HEK293 (cell line): ENCODE results near the gene AKAP8L.

ENCODE experiments used
- BCL11A ChIP-seq: fragments of 450-650 bp; formaldehyde crosslinking; IDR thresholded peaks from 2 replicates; pipeline ENCODE4 v1.5.1; 2016; ENCODE audit warnings: low read depth, missing biosample characterization, missing genetic modification characterization
- HOXA7 ChIP-seq: sonication (generic); formaldehyde crosslinking; IDR thresholded peaks from 2 replicates; pipeline ENCODE4 v1.8.1; 2022; ENCODE audit warnings: missing genetic modification reagents, borderline replicate concordance
- IKZF3 ChIP-seq: fragments of 450-650 bp; IDR thresholded peaks from 2 replicates; pipeline ENCODE4 v1.5.0; 2018; ENCODE audit warnings: missing biosample characterization, mild to moderate bottlenecking, missing genetic modification characterization, moderate library complexity
- MEIS1 ChIP-seq: sonication (generic); formaldehyde crosslinking; IDR thresholded peaks from 2 replicates; pipeline ENCODE4 v1.8.1; 2022; ENCODE audit warnings: missing genetic modification reagents, mild to moderate bottlenecking, borderline replicate concordance
- SP7 ChIP-seq: fragments of 450-650 bp; formaldehyde crosslinking; IDR thresholded peaks from 2 replicates; pipeline ENCODE4 v1.5.1; 2016; ENCODE audit warnings: missing biosample characterization, missing genetic modification characterization
- ZNF354C ChIP-seq: fragments of 450-650 bp; formaldehyde crosslinking; IDR thresholded peaks from 2 replicates; pipeline ENCODE4 v1.5.1; 2016; ENCODE audit warnings: missing biosample characterization, missing genetic modification characterization, low read depth, borderline replicate concordance
- ZNF394 ChIP-seq: fragments of 450-650 bp; formaldehyde crosslinking; IDR thresholded peaks from 2 replicates; pipeline ENCODE4 v1.5.1; 2016; ENCODE audit warnings: missing biosample characterization, missing genetic modification characterization, mild to moderate bottlenecking, moderate library complexity, borderline replicate concordance
- ZNF48 ChIP-seq: fragments of 450-650 bp; formaldehyde crosslinking; IDR thresholded peaks from 2 replicates; pipeline ENCODE4 v1.5.1; 2016; ENCODE audit warnings: missing biosample characterization, missing genetic modification characterization
- ZNF571 ChIP-seq: fragments of 450-650 bp; formaldehyde crosslinking; IDR thresholded peaks from 2 replicates; pipeline ENCODE4 v1.5.0; 2017; ENCODE audit warnings: missing biosample characterization, missing genetic modification characterization
- ZNF600 ChIP-seq: fragments of 450-650 bp; formaldehyde crosslinking; IDR thresholded peaks from 2 replicates; pipeline ENCODE4 v1.5.1; 2016; ENCODE audit warnings: missing biosample characterization, missing genetic modification characterization
- ZNF660 ChIP-seq: fragments of 450-650 bp; IDR thresholded peaks from 2 replicates; pipeline ENCODE4 v1.5.1; 2018; ENCODE audit warnings: missing biosample characterization, mild to moderate bottlenecking, missing genetic modification characterization
- TF ChIP-seq, protein P1 (sequence below): fragments of 450-650 bp; formaldehyde crosslinking; conservative IDR thresholded peaks from 2 replicates; pipeline ENCODE4 v1.5.1; 2016; ENCODE audit warnings: low read depth, missing biosample characterization, missing genetic modification characterization
- TF ChIP-seq, protein P2 (sequence below): fragments of 450-650 bp; formaldehyde crosslinking; IDR thresholded peaks from 2 replicates; pipeline ENCODE4 v1.5.1; 2016; ENCODE audit warnings: missing biosample characterization, missing genetic modification characterization
- TF ChIP-seq, protein P3 (sequence below): fragments of 450-650 bp; formaldehyde crosslinking; IDR thresholded peaks from 2 replicates; pipeline ENCODE4 v1.5.1; 2016; ENCODE audit warnings: missing biosample characterization, missing genetic modification characterization
- TF ChIP-seq, protein P4 (sequence below): fragments of 450-650 bp; formaldehyde crosslinking; IDR thresholded peaks from 2 replicates; pipeline ENCODE4 v1.5.1; 2017; ENCODE audit warnings: missing biosample characterization, missing genetic modification characterization
- TF ChIP-seq, protein P5 (sequence below): fragments of 450-650 bp; formaldehyde crosslinking; IDR thresholded peaks from 2 replicates; pipeline ENCODE4 v1.5.1; 2017; ENCODE audit warnings: missing biosample characterization, missing genetic modification characterization
- TF ChIP-seq, protein P6 (sequence below): fragments of 450-650 bp; formaldehyde crosslinking; IDR thresholded peaks from 2 replicates; pipeline ENCODE4 v1.5.1; 2016; ENCODE audit warnings: missing biosample characterization, missing genetic modification characterization
- TF ChIP-seq, protein P7 (sequence below): fragments of 450-650 bp; formaldehyde crosslinking; IDR thresholded peaks from 2 replicates; pipeline ENCODE4 v1.5.1; 2016; ENCODE audit warnings: missing biosample characterization, missing genetic modification characterization
- TF ChIP-seq, protein P8 (sequence below): IDR thresholded peaks from 2 replicates; pipeline ENCODE4 v1.6.1; 2011; ENCODE audit warnings: mild to moderate bottlenecking, low read depth, low read length, borderline replicate concordance

Gene AKAP8L

DNA sequence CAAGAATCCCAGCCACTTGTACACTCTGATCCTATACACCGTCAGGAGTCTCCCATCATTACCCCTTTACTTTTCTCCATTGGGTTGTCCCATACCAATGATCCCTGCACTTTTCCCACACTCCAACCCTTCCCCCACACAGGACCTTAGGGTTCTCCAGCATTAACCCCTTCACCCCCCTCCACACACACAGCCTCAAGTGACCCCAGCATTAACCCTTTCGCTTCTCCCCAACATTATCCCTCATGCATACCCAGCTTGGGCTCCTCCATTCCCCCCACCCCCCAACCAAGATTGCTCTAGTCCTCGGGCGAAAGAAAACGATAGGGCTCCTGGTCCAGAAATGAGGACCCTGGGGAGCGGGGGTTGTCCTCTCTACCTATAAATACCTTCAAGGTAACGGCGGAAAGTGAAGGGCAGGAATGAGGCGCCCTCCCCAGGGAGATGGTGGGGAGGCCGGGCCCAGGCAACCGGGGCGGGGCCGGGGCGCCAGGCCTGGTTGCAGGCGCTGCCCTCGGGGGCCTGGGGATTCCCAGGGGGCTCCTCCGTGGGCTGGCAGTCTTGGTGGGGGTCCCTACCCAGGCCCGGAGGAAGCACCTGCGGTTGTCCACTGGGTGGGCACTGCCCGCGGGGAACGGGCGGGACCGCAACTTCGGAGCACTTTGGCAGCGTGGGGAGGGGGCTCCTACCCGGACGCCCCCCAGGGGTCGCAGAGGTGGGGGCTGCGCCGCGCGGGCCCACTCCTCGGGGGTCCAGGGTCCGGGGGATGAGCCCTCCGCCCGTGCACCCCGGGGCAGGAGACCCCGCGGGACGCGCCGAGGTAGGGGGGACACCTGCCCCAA, 30.2 kb upstream of the AKAP8L start (continued):
- TF ChIP-seq, protein P1, sequence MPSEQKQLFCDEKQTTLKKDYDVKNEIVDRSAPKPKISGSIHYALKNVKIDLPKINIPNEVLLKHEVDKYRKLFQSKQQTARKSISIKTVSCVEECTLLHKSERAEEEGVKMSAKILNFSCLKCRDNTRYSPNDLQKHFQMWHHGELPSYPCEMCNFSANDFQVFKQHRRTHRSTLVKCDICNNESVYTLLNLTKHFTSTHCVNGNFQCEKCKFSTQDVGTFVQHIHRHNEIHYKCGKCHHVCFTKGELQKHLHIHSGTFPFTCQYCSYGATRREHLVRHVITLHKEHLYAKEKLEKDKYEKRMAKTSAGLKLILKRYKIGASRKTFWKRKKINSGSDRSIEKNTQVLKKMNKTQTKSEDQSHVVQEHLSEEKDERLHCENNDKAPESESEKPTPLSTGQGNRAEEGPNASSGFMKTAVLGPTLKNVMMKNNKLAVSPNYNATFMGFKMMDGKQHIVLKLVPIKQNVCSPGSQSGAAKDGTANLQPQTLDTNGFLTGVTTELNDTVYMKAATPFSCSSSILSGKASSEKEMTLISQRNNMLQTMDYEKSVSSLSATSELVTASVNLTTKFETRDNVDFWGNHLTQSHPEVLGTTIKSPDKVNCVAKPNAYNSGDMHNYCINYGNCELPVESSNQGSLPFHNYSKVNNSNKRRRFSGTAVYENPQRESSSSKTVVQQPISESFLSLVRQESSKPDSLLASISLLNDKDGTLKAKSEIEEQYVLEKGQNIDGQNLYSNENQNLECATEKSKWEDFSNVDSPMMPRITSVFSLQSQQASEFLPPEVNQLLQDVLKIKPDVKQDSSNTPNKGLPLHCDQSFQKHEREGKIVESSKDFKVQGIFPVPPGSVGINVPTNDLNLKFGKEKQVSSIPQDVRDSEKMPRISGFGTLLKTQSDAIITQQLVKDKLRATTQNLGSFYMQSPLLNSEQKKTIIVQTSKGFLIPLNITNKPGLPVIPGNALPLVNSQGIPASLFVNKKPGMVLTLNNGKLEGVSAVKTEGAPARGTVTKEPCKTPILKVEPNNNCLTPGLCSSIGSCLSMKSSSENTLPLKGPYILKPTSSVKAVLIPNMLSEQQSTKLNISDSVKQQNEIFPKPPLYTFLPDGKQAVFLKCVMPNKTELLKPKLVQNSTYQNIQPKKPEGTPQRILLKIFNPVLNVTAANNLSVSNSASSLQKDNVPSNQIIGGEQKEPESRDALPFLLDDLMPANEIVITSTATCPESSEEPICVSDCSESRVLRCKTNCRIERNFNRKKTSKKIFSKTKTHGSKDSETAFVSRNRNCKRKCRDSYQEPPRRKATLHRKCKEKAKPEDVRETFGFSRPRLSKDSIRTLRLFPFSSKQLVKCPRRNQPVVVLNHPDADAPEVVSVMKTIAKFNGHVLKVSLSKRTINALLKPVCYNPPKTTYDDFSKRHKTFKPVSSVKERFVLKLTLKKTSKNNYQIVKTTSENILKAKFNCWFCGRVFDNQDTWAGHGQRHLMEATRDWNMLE (tag by site-specific recombination) = no peak
- TF ChIP-seq SP7 (no peak), ZNF571 (tag by site-specific recombination) (no peak), BCL11A (no peak), MEIS1 (CRISPR knock-in tag) (no peak), ZNF354C (no peak), ZNF394 (no peak), ZNF660 (tag by site-specific recombination) (no peak), IKZF3 (peak; percentile 65), ZNF48 (tag by site-specific recombination) (no peak), HOXA7 (no peak), ZNF600 (tag by site-specific recombination) (peak; percentile 40; the same call in 1 of the 2 replicates)
- TF ChIP-seq, protein P2, sequence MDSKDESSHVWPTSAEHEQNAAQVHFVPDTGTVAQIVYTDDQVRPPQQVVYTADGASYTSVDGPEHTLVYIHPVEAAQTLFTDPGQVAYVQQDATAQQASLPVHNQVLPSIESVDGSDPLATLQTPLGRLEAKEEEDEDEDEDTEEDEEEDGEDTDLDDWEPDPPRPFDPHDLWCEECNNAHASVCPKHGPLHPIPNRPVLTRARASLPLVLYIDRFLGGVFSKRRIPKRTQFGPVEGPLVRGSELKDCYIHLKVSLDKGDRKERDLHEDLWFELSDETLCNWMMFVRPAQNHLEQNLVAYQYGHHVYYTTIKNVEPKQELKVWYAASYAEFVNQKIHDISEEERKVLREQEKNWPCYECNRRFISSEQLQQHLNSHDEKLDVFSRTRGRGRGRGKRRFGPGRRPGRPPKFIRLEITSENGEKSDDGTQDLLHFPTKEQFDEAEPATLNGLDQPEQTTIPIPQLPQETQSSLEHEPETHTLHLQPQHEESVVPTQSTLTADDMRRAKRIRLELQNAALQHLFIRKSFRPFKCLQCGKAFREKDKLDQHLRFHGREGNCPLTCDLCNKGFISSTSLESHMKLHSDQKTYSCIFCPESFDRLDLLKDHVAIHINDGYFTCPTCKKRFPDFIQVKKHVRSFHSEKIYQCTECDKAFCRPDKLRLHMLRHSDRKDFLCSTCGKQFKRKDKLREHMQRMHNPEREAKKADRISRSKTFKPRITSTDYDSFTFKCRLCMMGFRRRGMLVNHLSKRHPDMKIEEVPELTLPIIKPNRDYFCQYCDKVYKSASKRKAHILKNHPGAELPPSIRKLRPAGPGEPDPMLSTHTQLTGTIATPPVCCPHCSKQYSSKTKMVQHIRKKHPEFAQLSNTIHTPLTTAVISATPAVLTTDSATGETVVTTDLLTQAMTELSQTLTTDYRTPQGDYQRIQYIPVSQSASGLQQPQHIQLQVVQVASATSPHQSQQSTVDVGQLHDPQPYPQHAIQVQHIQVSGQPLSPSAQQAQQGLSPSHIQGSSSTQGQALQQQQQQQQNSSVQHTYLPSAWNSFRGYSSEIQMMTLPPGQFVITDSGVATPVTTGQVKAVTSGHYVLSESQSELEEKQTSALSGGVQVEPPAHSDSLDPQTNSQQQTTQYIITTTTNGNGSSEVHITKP (tag by site-specific recombination) = peak; percentile 96
- TF ChIP-seq, protein P3, sequence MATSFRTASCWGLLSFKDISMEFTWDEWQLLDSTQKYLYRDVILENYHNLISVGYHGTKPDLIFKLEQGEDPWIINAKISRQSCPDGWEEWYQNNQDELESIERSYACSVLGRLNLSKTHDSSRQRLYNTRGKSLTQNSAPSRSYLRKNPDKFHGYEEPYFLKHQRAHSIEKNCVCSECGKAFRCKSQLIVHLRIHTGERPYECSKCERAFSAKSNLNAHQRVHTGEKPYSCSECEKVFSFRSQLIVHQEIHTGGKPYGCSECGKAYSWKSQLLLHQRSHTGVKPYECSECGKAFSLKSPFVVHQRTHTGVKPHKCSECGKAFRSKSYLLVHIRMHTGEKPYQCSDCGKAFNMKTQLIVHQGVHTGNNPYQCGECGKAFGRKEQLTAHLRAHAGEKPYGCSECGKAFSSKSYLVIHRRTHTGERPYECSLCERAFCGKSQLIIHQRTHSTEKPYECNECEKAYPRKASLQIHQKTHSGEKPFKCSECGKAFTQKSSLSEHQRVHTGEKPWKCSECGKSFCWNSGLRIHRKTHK = no peak
- TF ChIP-seq, protein P4, sequence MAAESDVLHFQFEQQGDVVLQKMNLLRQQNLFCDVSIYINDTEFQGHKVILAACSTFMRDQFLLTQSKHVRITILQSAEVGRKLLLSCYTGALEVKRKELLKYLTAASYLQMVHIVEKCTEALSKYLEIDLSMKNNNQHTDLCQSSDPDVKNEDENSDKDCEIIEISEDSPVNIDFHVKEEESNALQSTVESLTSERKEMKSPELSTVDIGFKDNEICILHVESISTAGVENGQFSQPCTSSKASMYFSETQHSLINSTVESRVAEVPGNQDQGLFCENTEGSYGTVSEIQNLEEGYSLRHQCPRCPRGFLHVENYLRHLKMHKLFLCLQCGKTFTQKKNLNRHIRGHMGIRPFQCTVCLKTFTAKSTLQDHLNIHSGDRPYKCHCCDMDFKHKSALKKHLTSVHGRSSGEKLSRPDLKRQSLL (tag by site-specific recombination) = no peak
- TF ChIP-seq, protein P5, sequence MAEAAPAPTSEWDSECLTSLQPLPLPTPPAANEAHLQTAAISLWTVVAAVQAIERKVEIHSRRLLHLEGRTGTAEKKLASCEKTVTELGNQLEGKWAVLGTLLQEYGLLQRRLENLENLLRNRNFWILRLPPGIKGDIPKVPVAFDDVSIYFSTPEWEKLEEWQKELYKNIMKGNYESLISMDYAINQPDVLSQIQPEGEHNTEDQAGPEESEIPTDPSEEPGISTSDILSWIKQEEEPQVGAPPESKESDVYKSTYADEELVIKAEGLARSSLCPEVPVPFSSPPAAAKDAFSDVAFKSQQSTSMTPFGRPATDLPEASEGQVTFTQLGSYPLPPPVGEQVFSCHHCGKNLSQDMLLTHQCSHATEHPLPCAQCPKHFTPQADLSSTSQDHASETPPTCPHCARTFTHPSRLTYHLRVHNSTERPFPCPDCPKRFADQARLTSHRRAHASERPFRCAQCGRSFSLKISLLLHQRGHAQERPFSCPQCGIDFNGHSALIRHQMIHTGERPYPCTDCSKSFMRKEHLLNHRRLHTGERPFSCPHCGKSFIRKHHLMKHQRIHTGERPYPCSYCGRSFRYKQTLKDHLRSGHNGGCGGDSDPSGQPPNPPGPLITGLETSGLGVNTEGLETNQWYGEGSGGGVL (tag by site-specific recombination) = peak; percentile 38
- TF ChIP-seq, protein P6, sequence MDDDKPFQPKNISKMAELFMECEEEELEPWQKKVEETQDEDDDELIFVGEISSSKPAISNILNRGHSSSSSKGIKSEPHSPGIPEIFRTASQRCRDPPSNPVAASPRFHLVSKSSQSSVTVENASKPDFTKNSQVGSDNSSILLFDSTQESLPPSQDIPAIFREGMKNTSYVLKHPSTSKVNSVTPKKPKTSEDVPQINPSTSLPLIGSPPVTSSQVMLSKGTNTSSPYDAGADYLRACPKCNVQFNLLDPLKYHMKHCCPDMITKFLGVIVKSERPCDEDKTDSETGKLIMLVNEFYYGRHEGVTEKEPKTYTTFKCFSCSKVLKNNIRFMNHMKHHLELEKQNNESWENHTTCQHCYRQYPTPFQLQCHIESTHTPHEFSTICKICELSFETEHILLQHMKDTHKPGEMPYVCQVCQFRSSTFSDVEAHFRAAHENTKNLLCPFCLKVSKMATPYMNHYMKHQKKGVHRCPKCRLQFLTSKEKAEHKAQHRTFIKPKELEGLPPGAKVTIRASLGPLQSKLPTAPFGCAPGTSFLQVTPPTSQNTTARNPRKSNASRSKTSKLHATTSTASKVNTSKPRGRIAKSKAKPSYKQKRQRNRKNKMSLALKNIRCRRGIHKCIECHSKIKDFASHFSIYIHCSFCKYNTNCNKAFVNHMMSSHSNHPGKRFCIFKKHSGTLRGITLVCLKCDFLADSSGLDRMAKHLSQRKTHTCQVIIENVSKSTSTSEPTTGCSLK (tag by site-specific recombination) = no peak
- TF ChIP-seq, protein P7, sequence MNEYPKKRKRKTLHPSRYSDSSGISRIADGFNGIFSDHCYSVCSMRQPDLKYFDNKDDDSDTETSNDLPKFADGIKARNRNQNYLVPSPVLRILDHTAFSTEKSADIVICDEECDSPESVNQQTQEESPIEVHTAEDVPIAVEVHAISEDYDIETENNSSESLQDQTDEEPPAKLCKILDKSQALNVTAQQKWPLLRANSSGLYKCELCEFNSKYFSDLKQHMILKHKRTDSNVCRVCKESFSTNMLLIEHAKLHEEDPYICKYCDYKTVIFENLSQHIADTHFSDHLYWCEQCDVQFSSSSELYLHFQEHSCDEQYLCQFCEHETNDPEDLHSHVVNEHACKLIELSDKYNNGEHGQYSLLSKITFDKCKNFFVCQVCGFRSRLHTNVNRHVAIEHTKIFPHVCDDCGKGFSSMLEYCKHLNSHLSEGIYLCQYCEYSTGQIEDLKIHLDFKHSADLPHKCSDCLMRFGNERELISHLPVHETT (tag by site-specific recombination) = 0 out of 2 replicates have a peak, but pooled peaks have one; percentile 30
- TF ChIP-seq, protein P8, sequence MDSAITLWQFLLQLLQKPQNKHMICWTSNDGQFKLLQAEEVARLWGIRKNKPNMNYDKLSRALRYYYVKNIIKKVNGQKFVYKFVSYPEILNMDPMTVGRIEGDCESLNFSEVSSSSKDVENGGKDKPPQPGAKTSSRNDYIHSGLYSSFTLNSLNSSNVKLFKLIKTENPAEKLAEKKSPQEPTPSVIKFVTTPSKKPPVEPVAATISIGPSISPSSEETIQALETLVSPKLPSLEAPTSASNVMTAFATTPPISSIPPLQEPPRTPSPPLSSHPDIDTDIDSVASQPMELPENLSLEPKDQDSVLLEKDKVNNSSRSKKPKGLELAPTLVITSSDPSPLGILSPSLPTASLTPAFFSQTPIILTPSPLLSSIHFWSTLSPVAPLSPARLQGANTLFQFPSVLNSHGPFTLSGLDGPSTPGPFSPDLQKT = no peak
